GM12874 (cell line): Measurements from ENCODE around the gene PCDHB4.
A peak's percentile ranks its signal among the peaks of the same experiment; 100 is the strongest.

ENCODE experiments used
- CTCF ChIP-seq: IDR thresholded peaks from 2 replicates; pipeline ENCODE4 v1.5.1; 2011; ENCODE audit warnings: low read depth, mild to moderate bottlenecking, control low read depth, low read length, moderate library complexity; ENCODE audit not compliant: insufficient read depth

PCDHB4 gene

DNA sequence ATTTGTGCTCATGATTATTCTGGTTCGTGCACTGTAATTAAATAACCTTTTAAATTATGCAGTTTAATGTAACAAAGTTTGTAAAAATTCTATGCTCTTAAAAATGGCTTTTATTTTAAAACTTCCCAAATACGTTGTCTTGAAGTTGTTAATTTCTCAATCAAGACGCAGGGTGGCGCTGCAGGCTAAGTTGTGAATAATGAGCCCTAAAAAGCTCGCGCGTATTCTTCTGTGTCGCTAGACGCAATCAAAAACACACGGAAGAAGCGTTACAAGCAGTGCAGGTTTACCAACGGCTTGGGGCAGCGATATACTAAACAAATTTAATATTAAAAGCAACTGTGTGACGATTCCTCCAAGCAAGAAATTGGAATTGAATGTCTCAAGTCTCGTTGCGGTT is at the start of gene PCDHB4:
Gene PCDHB4, plus strand, starts transcription at position 256 of the 400 bp plus-strand sequence. CDS start 181 bp downstream, outside the sequence.
- no peak for TF ChIP-seq CTCF

DNA sequence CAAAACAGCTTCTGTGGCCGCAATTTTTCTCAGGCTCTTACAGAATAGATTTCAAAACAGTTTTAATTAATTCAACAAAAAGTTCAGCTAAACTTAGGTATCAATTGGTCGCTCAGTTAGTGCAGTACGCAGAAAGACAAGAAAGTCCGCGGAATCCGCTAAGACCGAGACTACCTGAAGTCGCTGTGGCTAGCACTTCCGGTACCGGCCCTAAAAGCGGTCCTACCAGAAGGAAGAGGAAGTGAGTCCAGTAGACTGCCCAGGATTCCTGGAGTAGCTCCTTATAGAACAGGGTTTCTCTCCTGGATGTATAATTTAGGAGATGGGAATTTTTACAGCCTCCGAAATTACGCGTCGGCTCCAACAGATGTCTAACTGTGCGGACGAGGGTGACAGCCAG is 43.8 kb upstream of the PCDHB4 start:
- no peak for TF ChIP-seq CTCF

DNA sequence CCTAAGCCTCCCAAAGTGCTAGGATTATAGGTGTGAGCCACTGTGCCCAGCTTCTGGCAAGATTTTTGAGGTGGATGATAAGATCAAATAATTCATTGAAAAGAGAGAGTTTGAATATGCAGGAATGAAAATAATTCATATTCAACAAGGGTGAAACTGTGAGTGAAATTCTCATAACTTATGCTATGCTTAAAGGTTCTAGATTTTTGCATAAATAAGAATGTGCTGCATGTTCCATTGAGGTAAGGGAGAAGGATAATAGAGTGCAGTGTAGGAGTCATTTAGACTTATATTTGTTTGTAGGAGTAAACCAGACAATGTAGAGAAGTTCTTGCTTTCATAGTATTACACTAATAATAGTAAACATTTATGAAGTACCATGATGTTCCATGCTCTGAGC is 39.4 kb upstream of the PCDHB4 start:
- TF ChIP-seq CTCF = no peak

DNA sequence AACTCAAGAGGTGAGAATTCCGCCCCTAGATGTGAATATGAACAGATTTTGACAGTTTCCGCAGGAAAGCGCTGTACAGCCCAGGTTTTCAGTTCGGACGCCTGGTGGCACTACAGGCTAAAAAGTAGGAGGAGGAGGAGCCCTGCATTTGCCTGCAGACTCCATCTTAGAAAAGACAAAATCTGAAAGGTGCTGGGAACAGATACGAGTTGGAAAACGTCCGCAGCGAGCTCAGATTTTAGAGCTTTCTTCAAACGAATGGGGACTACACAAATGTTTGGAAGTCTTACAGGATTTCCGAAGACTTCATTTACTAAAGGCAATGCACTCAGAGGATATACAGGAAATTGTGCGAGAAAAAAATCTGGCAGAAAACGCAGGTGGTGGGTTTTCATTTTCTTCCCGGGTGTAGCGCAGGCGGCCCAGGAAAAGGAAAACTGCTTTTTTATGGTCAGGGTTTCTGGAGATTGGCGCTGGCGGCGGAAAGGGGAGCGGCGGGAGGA is 37.1 kb upstream of the PCDHB4 start:
- TF ChIP-seq CTCF = no peak

DNA sequence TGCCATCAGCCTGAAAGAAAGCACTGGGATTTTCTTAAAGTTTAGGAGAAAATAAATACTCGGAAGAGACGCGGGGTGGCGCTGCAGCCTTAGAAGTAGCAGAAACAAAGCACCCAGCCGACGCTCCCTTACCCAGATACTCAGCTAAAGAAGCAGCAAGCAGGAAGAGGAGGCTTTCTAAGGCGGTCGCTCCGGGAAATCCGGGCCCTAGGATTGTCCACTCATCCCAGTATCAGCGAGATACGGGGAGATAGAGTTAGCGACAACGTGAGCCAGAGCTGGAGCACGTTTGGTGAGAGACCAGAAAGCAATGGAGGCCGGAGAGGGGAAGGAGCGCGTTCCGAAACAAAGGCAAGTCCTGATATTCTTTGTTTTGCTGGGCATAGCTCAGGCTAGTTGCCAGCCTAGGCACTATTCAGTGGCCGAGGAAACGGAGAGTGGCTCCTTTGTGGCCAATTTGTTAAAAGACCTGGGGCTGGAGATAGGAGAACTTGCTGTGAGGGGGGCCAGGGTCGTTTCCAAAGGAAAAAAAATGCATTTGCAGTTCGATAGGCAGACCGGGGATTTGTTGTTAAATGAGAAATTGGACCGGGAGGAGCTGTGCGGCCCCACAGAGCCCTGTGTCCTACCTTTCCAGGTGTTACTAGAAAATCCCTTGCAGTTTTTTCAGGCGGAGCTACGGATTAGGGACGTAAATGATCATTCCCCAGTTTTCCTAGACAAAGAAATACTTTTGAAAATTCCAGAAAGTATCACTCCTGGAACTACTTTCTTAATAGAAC is 26.9 kb upstream of the PCDHB4 start, which contains the start of gene PCDHB2:
Gene PCDHB2, plus strand, starts transcription at position 135 of the 782 bp plus-strand sequence. Its CDS starts 176 bp downstream, at position 311.
- TF ChIP-seq CTCF = no peak

DNA sequence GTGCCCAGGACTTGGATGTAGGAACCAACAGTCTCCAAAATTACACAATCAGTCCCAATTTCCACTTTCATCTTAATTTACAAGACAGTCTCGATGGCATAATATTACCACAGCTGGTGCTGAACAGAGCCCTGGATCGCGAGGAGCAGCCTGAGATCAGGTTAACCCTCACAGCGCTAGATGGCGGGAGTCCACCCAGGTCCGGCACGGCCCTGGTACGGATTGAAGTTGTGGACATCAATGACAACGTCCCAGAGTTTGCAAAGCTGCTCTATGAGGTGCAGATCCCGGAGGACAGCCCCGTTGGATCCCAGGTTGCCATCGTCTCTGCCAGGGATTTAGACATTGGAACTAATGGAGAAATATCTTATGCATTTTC is 26.4 kb upstream of the PCDHB4 start:
- TF ChIP-seq CTCF = no peak

- TF ChIP-seq CTCF = peak; percentile 19; the same call in 1 of the 2 replicates
These were observed 21.3 kb upstream of the PCDHB4 start, which contains the start of gene PCDHB3 for GRCh38 chr5:141100243-141100805. Gene PCDHB3 (plus strand): TSS chr5:141100473. CDS start chr5:141100650, 177 bp downstream.
